HCT116 (cell line): ENCODE results near the gene TKFC. TPM values are rescaled to one million over a fixed set of nuclear protein-coding genes. Genes with fewer than 3 reads are reported as not detected.

ENCODE experiments used
- ATAC-seq: fragments of 200-7000 bp; cut with Tn5 transposase; 2 replicates; pipeline ENCODE4 v1.9.1; 2020; ENCODE audit warnings: mild to moderate bottlenecking, moderate library complexity
- BruUV-seq: library from RNA; stranded (reverse); fragments of 400-500 nt; replicated peaks from 2 replicates; lab custom pipeline; 2021; lab: Mats Ljungman, UMichigan
- CTCF ChIA-PET: fragments of 300-600 bp; sonication (Branson Sonifier 250); formaldehyde crosslinking; loops from one replicate; lab custom pipeline; 2021; ENCODE audit warnings: antibody characterized with exemption; lab: Charles Lee
- POLR2A ChIA-PET: fragments of 300-600, 350-600 bp; sonication (Branson Sonifier 250); formaldehyde crosslinking; loops from one replicate; lab custom pipeline; 2021; ENCODE audit warnings: antibody characterized with exemption; lab: Charles Lee
- RAD21 ChIA-PET, 2 experiments: fragments of 300-600 bp; sonication (Branson Sonifier 250); formaldehyde crosslinking; loops; one replicate each; lab custom pipeline; 2023; ENCODE audit warnings: low total read pairs in 2 of 2; ENCODE audit not compliant: uncharacterized antibody in 2 of 2, unreplicated experiment in 2 of 2, low non-redundant PET in 1 of 2; lab: Charles Lee
- DNase-seq: peaks from one replicate; pipeline ENCODE4 v3.0.0-alpha.2; 2010; ENCODE audit warnings: low read depth, low spot score
- H2AFZ ChIP-seq: fragments of 200-600 bp; shearing (Covaris generic), sonication (generic); 2 replicates; pipeline ENCODE4 v1.6.1; 2017; ENCODE audit warnings: low read depth, mixed run types, mixed read lengths, antibody characterized with exemption, low read length; ENCODE audit not compliant: poor library complexity, severe bottlenecking
- H3K27ac ChIP-seq: 2 replicates; pipeline ENCODE4 v1.5.1; 2012; ENCODE audit warnings: low read depth, low read length
- H3K27me3 ChIP-seq: fragments of 200-600 bp; sonication (generic); 2 replicates; pipeline ENCODE4 v1.6.1; 2016; ENCODE audit warnings: mixed run types, low read length, mixed read lengths; ENCODE audit not compliant: insufficient read depth
- H3K36me3 ChIP-seq, 2 experiments: fragments of 200-500 bp in 1 of 2; fragments of 200-600 bp in 1 of 2; sonication (Bioruptor generic) in 1 of 2; sonication (generic) in 1 of 2; 2 replicates each; pipeline versions ENCODE4 v1.5.1 to v1.6.1; 2014 to 2016; ENCODE audit warnings: low read length in 2 of 2, inconsistent platforms in 1 of 2, mixed read lengths in 1 of 2, mixed run types in 1 of 2; ENCODE audit not compliant: insufficient read depth in 2 of 2, control insufficient read depth in 1 of 2
- H3K4me1 ChIP-seq, 2 experiments: fragments of 200-600 bp in 1 of 2; sonication (generic) in 1 of 2; 2 replicates each; pipeline versions ENCODE4 v1.5.1 to v1.6.1; 2012 to 2017; ENCODE audit warnings: low read length in 2 of 2, inconsistent platforms in 1 of 2, mild to moderate bottlenecking in 1 of 2, mixed read lengths in 1 of 2, mixed run types in 1 of 2, moderate library complexity in 1 of 2; ENCODE audit not compliant: insufficient read depth in 2 of 2, control insufficient read depth in 1 of 2
- H3K4me2 ChIP-seq: fragments of 200-600 bp; sonication (generic); 2 replicates; pipeline ENCODE4 v1.6.1; 2017; ENCODE audit warnings: mixed run types, low read length, mixed read lengths
- H3K4me3 ChIP-seq, 2 experiments: fragments of 200-600 bp in 1 of 2; sonication (generic) in 1 of 2; replicated peaks in 1 of 2; 2 replicates each; pipeline ENCODE4 v1.5.1; 2011 to 2016; ENCODE audit warnings: low read length in 2 of 2, control low read depth in 1 of 2, low read depth in 1 of 2, mild to moderate bottlenecking in 1 of 2, mixed read lengths in 1 of 2, mixed run types in 1 of 2
- H3K79me2 ChIP-seq: fragments of 200-600 bp; sonication (generic); 2 replicates; pipeline ENCODE4 v1.6.1; 2017; ENCODE audit warnings: mild to moderate bottlenecking, mixed run types, low read length, moderate library complexity, mixed read lengths; ENCODE audit not compliant: insufficient read depth
- H3K9ac ChIP-seq: fragments of 200-600 bp; sonication (generic); 2 replicates; pipeline ENCODE4 v1.6.1; 2016; ENCODE audit warnings: low read length, mixed read lengths
- H3K9me2 ChIP-seq: fragments of 200-600 bp; sonication (generic), shearing (Covaris generic); 2 replicates; pipeline ENCODE4 v1.6.1; 2017; ENCODE audit warnings: mixed run types, mild to moderate bottlenecking, moderate library complexity; ENCODE audit not compliant: insufficient read depth
- H3K9me3 ChIP-seq, 2 experiments: fragments of 200-500 bp in 1 of 2; fragments of 200-600 bp in 1 of 2; sonication (Bioruptor generic) in 1 of 2; sonication (generic) in 1 of 2; 2 replicates each; pipeline ENCODE4 v1.6.1; 2014 to 2017; ENCODE audit warnings: low read length in 2 of 2, mixed read lengths in 2 of 2, inconsistent platforms in 1 of 2, low read depth in 1 of 2, mild to moderate bottlenecking in 1 of 2, mixed run types in 1 of 2, moderate library complexity in 1 of 2; ENCODE audit not compliant: control insufficient read depth in 1 of 2, insufficient read depth in 1 of 2
- H4K20me1 ChIP-seq: fragments of 200-600 bp; sonication (generic), shearing (Covaris generic); 2 replicates; pipeline ENCODE4 v1.6.1; 2017; ENCODE audit warnings: mixed run types, mild to moderate bottlenecking, moderate library complexity; ENCODE audit not compliant: insufficient read depth
- ATF3 ChIP-seq: IDR thresholded peaks from 2 replicates; pipeline ENCODE4 v1.6.1; 2012
- CBX3 ChIP-seq: IDR thresholded peaks from 2 replicates; pipeline ENCODE4 v1.6.1; 2012; ENCODE audit warnings: low read depth
- CEBPB ChIP-seq: IDR thresholded peaks from 2 replicates; pipeline ENCODE4 v1.6.1; 2012; ENCODE audit warnings: low read depth
- CTCF ChIP-seq, 3 experiments: fragments of 200-600 bp in 1 of 3; sonication (generic) in 1 of 3; IDR thresholded peaks in 2 of 3; conservative IDR thresholded peaks in 1 of 3; 2 replicates each; pipeline ENCODE4 v1.5.1; 2012 to 2017; ENCODE audit warnings: low read depth in 2 of 3, low read length in 2 of 3, antibody characterized with exemption in 1 of 3, borderline replicate concordance in 1 of 3, control low read depth in 1 of 3, mild to moderate bottlenecking in 1 of 3, mixed read lengths in 1 of 3, mixed run types in 1 of 3, moderate library complexity in 1 of 3; ENCODE audit not compliant: insufficient read depth in 1 of 3
- ELF1 ChIP-seq: IDR thresholded peaks from 2 replicates; pipeline ENCODE4 v1.6.1; 2012; ENCODE audit warnings: low read depth, borderline replicate concordance
- EZH2 ChIP-seq: fragments of 200-600 bp; sonication (generic); IDR thresholded peaks from 2 replicates; pipeline ENCODE4 v1.6.1; 2017; ENCODE audit warnings: antibody characterized with exemption, mixed run types
- EZH2phosphoT487 ChIP-seq: fragments of 200-600 bp; IDR thresholded peaks from 2 replicates; pipeline ENCODE4 v1.6.1; 2018; ENCODE audit warnings: antibody characterized with exemption, borderline replicate concordance
- FOSL1 ChIP-seq: IDR thresholded peaks from 2 replicates; pipeline ENCODE4 v1.6.1; 2012; ENCODE audit warnings: low read depth
- JUND ChIP-seq: IDR thresholded peaks from 2 replicates; pipeline ENCODE4 v1.6.1; 2012
- MAX ChIP-seq: IDR thresholded peaks from 2 replicates; pipeline ENCODE4 v1.6.1; 2012
- RAD21 ChIP-seq: IDR thresholded peaks from 2 replicates; pipeline ENCODE4 v1.6.1; 2012; ENCODE audit warnings: low read depth, mild to moderate bottlenecking
- REST ChIP-seq: IDR thresholded peaks from 2 replicates; pipeline ENCODE4 v1.6.1; 2012; ENCODE audit warnings: low read depth
- TCF7L2 ChIP-seq: IDR thresholded peaks from 2 replicates; pipeline ENCODE4 v1.7.0; 2011; ENCODE audit warnings: borderline replicate concordance, inconsistent platforms; ENCODE audit not compliant: insufficient read depth, insufficient read length; ENCODE audit errors: extremely low read depth
- ZFX ChIP-seq: fragments of 450-650 bp; IDR thresholded peaks from 2 replicates; pipeline ENCODE4 v1.6.1; 2017
- ZNF274 ChIP-seq: fragments of 200-500 bp; sonication (Bioruptor generic); IDR thresholded peaks from 2 replicates; pipeline ENCODE4 v1.6.1; 2014; ENCODE audit warnings: mild to moderate bottlenecking, low read depth, low read length, inconsistent platforms
- intact Hi-C: fragments of 100-400 bp; cut with micrococcal nuclease; formaldehyde crosslinking; loops from 2 replicates; pipeline ENCODE4 v1.10.0; 2022
- total RNA-seq: library from RNA; stranded (reverse); gene quantifications from one replicate; pipeline ENCODE4 v1.2.1, GENCODE V29; 2021; ENCODE audit not compliant: unreplicated experiment

TKFC gene
- total RNA-seq, 1 experiment from 2014 or later, result 156 TPM

GRCh38 chr11:61368646-61369045, 35.6 kb downstream of the TKFC start:
- no peaks in the 10 kb centered on the region for H3K27me3 ChIP-seq
- RAD21 ChIA-PET, result no interaction called here
- intact Hi-C loops, result no loop called here
- H3K4me3 ChIP-seq, result no peak overlapping the region
- no peak for ATAC-seq
- H3K9ac ChIP-seq, result no peak overlapping the region
- H3K4me1 ChIP-seq, result peaks cover 0 to 3% of the 10 kb centered on the region in 2 experiments; a peak in 2 of 4 replicates
- H3K9me3 ChIP-seq, result no peaks in the 10 kb centered on the region
- BruUV-seq, result no TSS peak
- no peak for TF ChIP-seq JUND
- TF ChIP-seq ELF1, result no peak
- no peak for TF ChIP-seq RAD21
- TF ChIP-seq CBX3, result no peak
- no peak for TF ChIP-seq TCF7L2
- no peak for TF ChIP-seq REST
- no peak for TF ChIP-seq EZH2phosphoT487
- no peak for TF ChIP-seq FOSL1
- TF ChIP-seq EZH2, result no peak
- no peak for TF ChIP-seq ZFX
- TF ChIP-seq CEBPB, result no peak
- TF ChIP-seq ZNF274, result no peak
- TF ChIP-seq CTCF (IDR thresholded peaks at IDR 0.05 in 2 of 3, conservative IDR thresholded peaks at IDR 0.05 in 1 of 3; ENCODE audit: borderline replicate concordance in 1 of 3, insufficient read depth in 1 of 3, low read depth in 2 of 3, low read length in 2 of 3), result no peak
- TF ChIP-seq MAX, result no peak
- no peak for TF ChIP-seq ATF3
- no peak for DNase-seq
- H3K4me2 ChIP-seq, result no peak overlapping the region
- POLR2A ChIA-PET, result no interaction called here
- H3K36me3 ChIP-seq, result peaks cover 28 to 45% of the 10 kb centered on the region in 2 experiments
- H3K9me2 ChIP-seq, result no peaks in the 10 kb centered on the region
- peaks cover 15% of the 10 kb centered on the region for H3K79me2 ChIP-seq
- H2AFZ ChIP-seq, result no peak overlapping the region
- H4K20me1 ChIP-seq, result 0 out of 2 replicates have a peak, but pooled peaks cover 5% of the 10 kb centered on the region
- CTCF ChIA-PET, result no interaction called here
- H3K27ac ChIP-seq, result no peak overlapping the region
